Keratinocyte (primary cell): ENCODE results near the gene TCN2. TPM values are rescaled to one million over a fixed set of nuclear protein-coding genes. Genes with fewer than 3 reads are reported as not detected.
"Not testable (repeated sequence)": the region's sequence is repeated elsewhere in the genome, so short reads cannot be mapped to it uniquely, and the experiment has no call there.

ENCODE experiments used
- DNase-seq: peaks from one replicate; pipeline ENCODE4 v3.0.0-alpha.2; 2011; ENCODE audit warnings: low read depth, missing footprints, low spot score
- FAIRE-seq: peaks from 2 replicates; lab custom pipeline; 2011; peaks lifted over from hg19 to GRCh38; lab: Jason Lieb, UNC
- H2AFZ ChIP-seq: 2 replicates; pipeline ENCODE4 v1.6.0; 2012; ENCODE audit warnings: low read length, control low read depth, inconsistent platforms; ENCODE audit not compliant: control insufficient read depth
- H3K27ac ChIP-seq: 2 replicates; pipeline ENCODE4 v1.5.1; 2011; ENCODE audit warnings: low read length; ENCODE audit not compliant: control insufficient read depth, insufficient read depth
- H3K27me3 ChIP-seq: 3 replicates; pipeline ENCODE4 v1.6.0; 2011; ENCODE audit warnings: low read length; ENCODE audit not compliant: control insufficient read depth, insufficient read depth; ENCODE audit errors: extremely low read depth
- H3K36me3 ChIP-seq, 2 experiments: 2 replicates in 1 of 2; 3 replicates in 1 of 2; pipeline ENCODE4 v1.5.1; 2011; ENCODE audit warnings: low read length in 2 of 2, mild to moderate bottlenecking in 1 of 2; ENCODE audit not compliant: control insufficient read depth in 2 of 2, insufficient read depth in 2 of 2; ENCODE audit errors: extremely low read depth in 1 of 2
- H3K4me1 ChIP-seq: 3 replicates; pipeline ENCODE4 v1.5.1; 2011; ENCODE audit warnings: low read length; ENCODE audit not compliant: control insufficient read depth, insufficient read depth; ENCODE audit errors: extremely low read depth
- H3K4me2 ChIP-seq: 3 replicates; pipeline ENCODE4 v1.6.0; 2011; ENCODE audit warnings: low read depth, low read length; ENCODE audit not compliant: control insufficient read depth, insufficient read depth; ENCODE audit errors: extremely low read depth
- H3K4me3 ChIP-seq, 3 experiments: fragments of 200-600 bp in 1 of 3; sonication (generic) in 1 of 3; 2 replicates in 2 of 3; 3 replicates in 1 of 3; pipeline ENCODE4 v1.5.1; 2011 to 2016; ENCODE audit warnings: low read length in 3 of 3, mild to moderate bottlenecking in 3 of 3, control low read depth in 2 of 3, inconsistent platforms in 1 of 3, low read depth in 1 of 3, mixed read lengths in 1 of 3, mixed run types in 1 of 3, moderate library complexity in 1 of 3; ENCODE audit not compliant: control insufficient read depth in 2 of 3, insufficient read depth in 2 of 3; ENCODE audit errors: extremely low read depth in 1 of 3
- H3K79me2 ChIP-seq: 2 replicates; pipeline ENCODE4 v1.6.0; 2012; ENCODE audit warnings: low read length; ENCODE audit not compliant: control insufficient read depth, insufficient read depth
- H3K9ac ChIP-seq: 3 replicates; pipeline ENCODE4 v1.6.0; 2011; ENCODE audit warnings: low read length; ENCODE audit not compliant: control insufficient read depth, insufficient read depth; ENCODE audit errors: extremely low read depth
- H3K9me1 ChIP-seq: 3 replicates; pipeline ENCODE4 v1.6.0; 2011; ENCODE audit warnings: low read length; ENCODE audit not compliant: control insufficient read depth, insufficient read depth; ENCODE audit errors: extremely low read depth
- H3K9me3 ChIP-seq: 2 replicates; pipeline ENCODE4 v1.5.1; 2012; ENCODE audit warnings: low read depth, low read length; ENCODE audit not compliant: control insufficient read depth
- H4K20me1 ChIP-seq: 3 replicates; pipeline ENCODE4 v1.6.0; 2011; ENCODE audit warnings: low read length; ENCODE audit not compliant: control insufficient read depth, insufficient read depth; ENCODE audit errors: extremely low read depth
- EZH2 ChIP-seq: IDR thresholded peaks from one replicate; pipeline ENCODE4 v1.6.1; 2012; ENCODE audit warnings: inconsistent platforms, mild to moderate bottlenecking, low read length, moderate library complexity
- dilution Hi-C: fragments of 300-500 bp; cut with MboI; formaldehyde crosslinking; loops from one replicate; pipeline ENCODE4 v1.7.0; 2020; ENCODE audit warnings: low sequenced_read_pairs; ENCODE audit not compliant: extremely low pct_ligation_motif_present
- polyA plus RNA-seq, 5 experiments: library from polyadenylated mRNA; depleted of rRNA in 3 of 5; stranded (reverse) in 3 of 5; stranded (forward) in 1 of 5; unstranded in 1 of 5; fragments of >200 nt; gene quantifications; 1 replicate in 1 of 5; 2 replicates in 3 of 5; 3 replicates in 1 of 5; pipeline versions ENCODE4 v1.2.1 to v1.2.3, GENCODE V29; 2011 to 2012; ENCODE audit warnings: missing spikeins in 2 of 5, low read depth in 1 of 5, low replicate concordance in 1 of 5
- TF ChIP-seq, protein P1 (sequence below), 3 experiments: IDR thresholded peaks in 1 of 3; conservative IDR thresholded peaks in 1 of 3; optimal IDR thresholded peaks in 1 of 3; 2 replicates in 2 of 3; 3 replicates in 1 of 3; pipeline versions ENCODE3 to v1.5.1; 2011; ENCODE audit warnings: low read length in 3 of 3, mild to moderate bottlenecking in 3 of 3, moderate library complexity in 2 of 3, control low read depth in 1 of 3, inconsistent platforms in 1 of 3; ENCODE audit not compliant: insufficient read depth in 2 of 3; ENCODE audit errors: extremely low read depth in 1 of 3

The TCN2 gene
- polyA plus RNA-seq, 1 donor (not counting 4 experiments of a cell fraction or from before 2014, with no cell fraction given): 0.88 TPM

DNA sequence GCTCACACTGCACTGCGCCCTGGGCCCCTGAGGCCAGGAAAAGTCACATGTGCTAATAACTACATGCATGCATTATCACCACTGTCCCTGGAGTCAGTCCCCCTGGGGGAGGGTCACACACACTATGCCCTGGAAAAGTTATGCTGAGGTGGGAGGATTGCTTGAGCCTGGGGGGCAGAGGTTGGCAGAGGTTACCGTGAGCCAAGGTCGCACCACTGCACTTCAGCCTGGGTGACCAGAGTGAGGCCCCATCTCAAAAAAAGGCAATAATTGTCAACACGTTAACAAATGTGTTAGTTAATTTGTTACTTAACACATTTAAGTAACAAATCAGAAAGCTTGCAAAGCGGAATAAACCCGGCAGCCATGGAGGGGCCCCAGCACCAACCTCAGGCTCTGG, 47.1 kb upstream of the TCN2 start:
- TF ChIP-seq, protein P1, sequence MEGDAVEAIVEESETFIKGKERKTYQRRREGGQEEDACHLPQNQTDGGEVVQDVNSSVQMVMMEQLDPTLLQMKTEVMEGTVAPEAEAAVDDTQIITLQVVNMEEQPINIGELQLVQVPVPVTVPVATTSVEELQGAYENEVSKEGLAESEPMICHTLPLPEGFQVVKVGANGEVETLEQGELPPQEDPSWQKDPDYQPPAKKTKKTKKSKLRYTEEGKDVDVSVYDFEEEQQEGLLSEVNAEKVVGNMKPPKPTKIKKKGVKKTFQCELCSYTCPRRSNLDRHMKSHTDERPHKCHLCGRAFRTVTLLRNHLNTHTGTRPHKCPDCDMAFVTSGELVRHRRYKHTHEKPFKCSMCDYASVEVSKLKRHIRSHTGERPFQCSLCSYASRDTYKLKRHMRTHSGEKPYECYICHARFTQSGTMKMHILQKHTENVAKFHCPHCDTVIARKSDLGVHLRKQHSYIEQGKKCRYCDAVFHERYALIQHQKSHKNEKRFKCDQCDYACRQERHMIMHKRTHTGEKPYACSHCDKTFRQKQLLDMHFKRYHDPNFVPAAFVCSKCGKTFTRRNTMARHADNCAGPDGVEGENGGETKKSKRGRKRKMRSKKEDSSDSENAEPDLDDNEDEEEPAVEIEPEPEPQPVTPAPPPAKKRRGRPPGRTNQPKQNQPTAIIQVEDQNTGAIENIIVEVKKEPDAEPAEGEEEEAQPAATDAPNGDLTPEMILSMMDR (optimal IDR thresholded peaks at IDR 0.05 in 1 of 3, IDR thresholded peaks at IDR 0.05 in 1 of 3, conservative IDR thresholded peaks at IDR 0.05 in 1 of 3; ENCODE audit: extremely low read depth in 1 of 3, insufficient read depth in 2 of 3, low read length in 3 of 3): no peak
- TF ChIP-seq EZH2: no peak
- Histone ChIP-seq H3K79me2 (no peaks in the 10 kb centered on the region), H2AFZ (no peak overlapping the region), H3K4me2 (no peak overlapping the region), H4K20me1 (no peaks in the 10 kb centered on the region), H3K4me3 (no peak overlapping the region), H3K27me3 (peaks cover 7% of the 10 kb centered on the region), H3K9ac (no peak overlapping the region), H3K9me1 (no peaks in the 10 kb centered on the region), H3K36me3 (no peaks in the 10 kb centered on the region), H3K9me3 (no peaks in the 10 kb centered on the region), H3K27ac (no peak overlapping the region), H3K4me1 (peaks cover 6% of the 10 kb centered on the region)
- DNase-seq (no peak), FAIRE-seq (no peak)
- dilution Hi-C loops: no loop called here

- H3K36me3 ChIP-seq, H3K4me1 ChIP-seq, H3K9me3 ChIP-seq, H3K9me1 ChIP-seq, H3K4me3 ChIP-seq, H2AFZ ChIP-seq, FAIRE-seq, dilution Hi-C loops, H3K4me2 ChIP-seq, H3K79me2 ChIP-seq, DNase-seq, H4K20me1 ChIP-seq, H3K9ac ChIP-seq, H3K27ac ChIP-seq: not testable (repeated sequence)
- TF ChIP-seq, protein P1 (optimal IDR thresholded peaks at IDR 0.05 in 1 of 3, IDR thresholded peaks at IDR 0.05 in 1 of 3, conservative IDR thresholded peaks at IDR 0.05 in 1 of 3; ENCODE audit: extremely low read depth in 1 of 3, insufficient read depth in 2 of 3, low read length in 3 of 3): peak in 2 of 3 experiments; percentile 41 to 44
- peaks cover 11% of the 10 kb centered on the region for H3K27me3 ChIP-seq
Measured at GRCh38 chr22:30560643-30561202, 46.3 kb upstream of the TCN2 start.
